ENCODE data around the gene LPCAT1.
"Not testable (repeated sequence)": the region's sequence is repeated elsewhere in the genome, so short reads cannot be mapped to it uniquely, and the experiment has no call there.

Gene LPCAT1

DNA sequence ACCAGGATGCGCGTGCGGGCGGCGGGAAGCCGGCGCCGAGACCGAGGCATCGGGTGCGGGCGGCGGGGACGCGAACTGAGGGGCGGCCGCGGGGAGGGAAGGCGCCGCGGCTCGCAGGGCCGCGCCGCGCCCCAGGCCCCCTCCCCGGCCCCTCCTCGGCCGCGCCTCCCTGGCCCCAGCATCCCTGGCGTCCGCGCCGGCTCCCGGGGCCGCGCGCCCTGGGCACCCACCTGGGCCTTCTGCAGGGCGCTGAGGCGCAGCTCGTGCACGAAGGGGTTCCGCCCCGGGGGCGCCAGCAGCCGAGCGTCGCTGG is 324 bp downstream of the LPCAT1 start:
- DNase-seq (ENCODE audit: extremely low read depth in 1 of 2, low read depth in 1 of 2), result no peak

DNA sequence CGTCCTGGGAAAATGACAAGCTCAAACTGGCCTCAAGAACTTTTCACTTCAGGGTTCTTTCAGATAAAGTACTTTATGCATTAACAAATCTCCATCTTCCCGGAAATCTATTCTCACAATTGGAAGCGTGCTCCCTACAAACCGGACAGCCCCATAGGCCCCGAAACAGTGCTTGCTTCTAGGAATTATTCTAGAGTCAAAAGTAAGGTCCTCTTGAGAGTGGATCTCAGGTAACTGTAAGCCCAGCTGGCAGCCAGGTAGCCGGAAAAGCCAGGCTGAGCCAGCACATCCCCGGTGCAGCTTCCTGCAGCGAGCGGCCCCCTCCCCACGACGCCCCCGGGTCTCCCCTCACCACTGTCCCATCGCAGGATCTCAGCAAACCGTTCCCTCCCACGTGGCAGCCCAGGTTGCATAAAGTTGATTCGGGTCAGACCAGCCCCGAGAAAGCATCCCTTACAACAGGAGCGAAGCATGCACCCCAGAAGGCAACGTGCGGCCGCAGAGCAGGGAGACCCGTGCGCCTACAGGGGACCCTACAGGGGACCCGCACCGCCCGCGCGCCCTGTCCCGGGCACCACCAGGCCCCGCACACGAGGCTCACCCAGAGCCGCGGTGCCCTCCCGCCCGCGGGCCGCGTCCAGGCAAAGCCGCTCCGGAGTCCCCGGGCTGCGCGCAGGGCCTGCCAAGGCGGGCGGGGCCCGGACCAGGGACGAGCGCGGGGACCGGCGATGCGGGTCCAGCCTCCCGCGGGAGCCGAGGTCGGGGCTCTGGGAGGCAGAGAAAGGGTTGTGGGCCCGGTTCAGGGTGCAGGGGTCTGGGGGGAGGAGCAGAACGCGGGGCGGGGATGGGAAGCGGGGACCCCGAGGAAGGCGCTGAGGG is 920 bp downstream of the LPCAT1 start:
- no peak for DNase-seq (ENCODE audit: extremely low read depth in 1 of 2, low read depth in 1 of 2)

DNA sequence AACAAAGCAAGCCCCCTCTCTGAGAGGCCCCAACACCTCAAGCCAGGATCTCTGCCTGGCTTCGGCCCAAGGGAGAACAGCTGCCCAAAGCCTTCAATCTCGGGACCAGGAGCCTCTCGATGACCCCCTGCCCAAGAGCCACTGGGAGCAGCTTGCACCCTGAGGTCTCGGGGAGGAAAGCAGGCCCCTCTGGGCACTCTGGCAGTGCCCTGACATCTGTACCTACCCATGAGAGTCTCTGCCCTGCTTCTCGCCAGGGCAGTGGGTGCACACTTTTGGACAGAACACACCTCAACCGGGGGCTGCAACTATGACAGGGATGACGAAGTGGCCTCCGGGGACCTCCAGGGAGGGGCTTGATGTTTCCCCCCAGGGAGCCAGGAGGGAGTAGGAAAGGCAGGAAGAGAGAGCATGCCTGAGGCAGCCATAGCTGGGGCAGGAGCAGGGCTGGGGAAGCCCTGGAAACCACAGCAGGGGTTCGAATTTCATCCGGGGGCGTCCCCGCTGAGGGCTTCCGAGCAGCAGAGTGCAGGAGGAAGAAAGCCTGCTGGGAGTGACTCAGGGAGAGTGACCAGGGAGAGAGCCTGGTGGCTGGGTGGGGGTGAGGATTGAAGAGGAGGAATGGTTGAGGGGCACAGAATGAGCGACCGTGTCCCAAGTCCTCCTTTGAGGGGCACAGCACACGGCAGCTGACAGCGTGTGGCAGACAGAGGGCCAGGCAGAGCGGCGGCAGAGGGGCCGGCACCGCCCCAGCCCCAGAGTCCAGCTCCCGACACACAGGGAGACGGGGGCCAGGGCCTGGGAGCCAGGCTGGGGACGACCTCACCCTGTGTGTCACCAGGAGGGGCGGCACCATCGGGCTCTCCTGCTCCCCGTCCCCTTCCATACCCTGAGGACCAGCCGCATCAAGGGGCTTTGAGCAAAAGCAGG is 1.8 kb downstream of the LPCAT1 start:
- DNase-seq (ENCODE audit: extremely low read depth in 1 of 2, low read depth in 1 of 2), result no peak

DNA sequence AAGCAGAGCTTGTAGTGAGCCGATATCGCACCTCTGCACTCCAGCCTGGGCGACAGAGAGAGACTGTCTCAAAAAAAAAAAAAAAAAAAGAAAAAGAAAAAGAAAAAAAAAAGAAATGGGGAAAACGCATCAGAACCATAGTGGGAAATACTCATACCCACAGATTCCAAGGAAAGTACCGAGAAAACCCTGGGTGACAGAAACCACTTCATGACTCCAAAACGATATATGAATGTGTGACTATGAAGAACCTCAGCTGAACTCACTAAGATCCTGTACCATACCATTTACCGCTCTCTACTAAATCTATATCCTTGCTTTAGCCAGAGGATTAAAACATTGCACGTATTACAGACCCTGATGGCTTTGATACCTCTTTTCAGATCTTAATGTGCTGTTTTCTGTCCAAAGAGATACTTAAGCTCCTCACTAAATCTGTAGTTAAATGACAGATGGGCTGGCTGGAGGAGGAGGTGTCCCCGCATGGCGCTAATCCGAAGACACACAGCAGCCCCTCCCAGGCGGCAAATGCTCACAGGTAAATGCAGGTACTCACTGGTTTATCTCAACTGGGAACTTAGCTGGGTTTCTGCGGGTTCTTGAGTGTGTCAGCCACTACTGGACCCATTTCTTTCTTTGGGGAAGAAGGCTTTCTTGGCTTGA is 2.8 kb downstream of the LPCAT1 start:
- no peak for DNase-seq (ENCODE audit: extremely low read depth in 1 of 2, low read depth in 1 of 2)

DNA sequence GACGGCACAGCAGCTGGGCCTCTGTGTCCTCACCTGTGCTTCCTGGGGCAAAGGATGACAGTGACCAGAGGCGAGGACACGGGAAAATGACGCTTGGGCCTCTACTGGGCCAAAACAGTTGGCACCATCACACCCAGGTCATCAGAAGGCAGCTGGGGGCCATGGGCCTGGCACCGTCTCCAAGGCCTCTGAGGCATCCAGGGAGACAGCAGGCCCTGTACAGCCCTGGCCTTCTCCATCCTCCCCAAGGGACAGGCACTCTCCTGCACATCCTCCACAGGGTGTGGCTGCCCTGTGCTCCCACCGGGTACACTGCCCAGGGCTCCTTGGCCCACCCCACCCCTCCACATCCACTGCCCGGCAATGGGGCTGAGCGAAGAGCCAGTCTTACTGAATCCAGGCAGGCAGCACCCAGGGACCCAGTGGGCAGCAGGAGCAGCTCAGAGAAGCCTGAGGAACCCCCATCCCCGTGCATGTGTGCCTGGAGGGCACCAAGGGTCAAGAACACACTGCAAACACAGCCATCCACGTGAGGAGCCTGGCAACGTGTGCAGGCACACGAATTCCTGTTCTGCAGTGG is 4.0 kb downstream of the LPCAT1 start:
- no peak for DNase-seq (ENCODE audit: extremely low read depth in 1 of 2, low read depth in 1 of 2)

DNA sequence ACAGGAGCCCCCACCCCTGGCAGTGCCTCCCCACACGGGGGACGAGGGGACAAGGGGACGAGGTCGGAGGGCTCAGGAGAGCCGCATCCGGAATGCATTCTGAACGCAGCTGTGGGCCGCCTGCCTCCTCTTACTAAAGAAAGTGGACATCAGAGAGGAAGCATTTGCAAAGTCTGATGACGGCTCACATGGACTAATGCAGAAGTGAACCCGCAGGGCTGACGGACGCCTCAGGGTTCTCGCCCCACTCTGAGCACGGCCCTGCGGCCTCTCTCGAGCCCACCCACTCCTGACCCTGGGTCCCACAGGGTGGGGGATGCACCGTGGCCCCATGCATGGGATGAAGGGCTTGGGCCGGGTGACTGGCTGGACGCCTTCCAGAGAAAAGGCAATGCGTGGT is 5.9 kb downstream of the LPCAT1 start:
- no peak for DNase-seq (ENCODE audit: extremely low read depth in 1 of 2, low read depth in 1 of 2)

DNA sequence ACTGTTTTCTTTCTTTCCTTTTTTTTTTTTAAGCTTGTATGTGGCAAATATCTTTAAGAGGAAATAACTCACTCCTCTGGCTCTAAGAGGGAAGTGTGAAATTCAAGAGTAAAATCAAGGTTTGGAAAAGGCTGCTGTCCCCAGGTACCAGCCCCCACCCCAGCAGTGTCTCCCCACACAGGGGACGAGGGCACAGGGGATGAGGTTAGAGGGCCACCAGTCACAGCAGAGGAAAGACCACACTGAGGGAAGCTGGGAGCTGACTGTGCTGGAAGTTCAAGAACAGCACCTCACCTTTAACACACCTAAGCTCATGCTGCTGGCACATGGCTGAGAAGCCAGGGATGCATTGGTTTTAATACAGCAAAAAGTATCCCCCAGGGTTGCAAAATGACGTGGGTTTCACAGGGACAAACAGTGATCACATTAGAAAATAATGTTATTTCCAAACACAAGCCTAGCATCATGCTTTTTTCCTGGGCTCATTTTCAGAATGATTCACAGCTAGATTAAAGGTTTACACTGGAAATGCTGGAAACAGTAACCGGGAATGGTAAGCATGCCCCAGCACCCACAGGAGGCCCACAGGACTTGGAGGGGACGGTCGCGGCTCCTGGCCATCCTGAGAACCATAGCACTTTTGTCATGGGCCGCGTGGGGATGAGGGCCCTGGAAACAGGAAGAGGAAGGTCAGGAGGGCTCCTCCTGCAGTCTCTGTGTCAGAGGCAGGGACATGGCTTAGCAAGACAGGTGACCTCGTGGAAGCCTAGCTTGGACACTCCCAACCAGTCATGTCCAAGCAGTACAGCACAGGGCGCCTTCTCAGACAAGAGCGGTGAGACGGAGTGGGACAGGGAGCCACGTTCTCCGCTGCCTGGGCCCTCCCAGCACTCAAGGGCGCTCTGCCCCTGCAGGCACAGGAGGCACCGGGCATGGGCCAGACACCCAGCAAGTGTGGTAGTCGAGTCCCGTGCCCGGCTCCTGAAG is 6.9 kb downstream of the LPCAT1 start:
- DNase-seq (ENCODE audit: extremely low read depth in 1 of 2, low read depth in 1 of 2), result no peak

DNA sequence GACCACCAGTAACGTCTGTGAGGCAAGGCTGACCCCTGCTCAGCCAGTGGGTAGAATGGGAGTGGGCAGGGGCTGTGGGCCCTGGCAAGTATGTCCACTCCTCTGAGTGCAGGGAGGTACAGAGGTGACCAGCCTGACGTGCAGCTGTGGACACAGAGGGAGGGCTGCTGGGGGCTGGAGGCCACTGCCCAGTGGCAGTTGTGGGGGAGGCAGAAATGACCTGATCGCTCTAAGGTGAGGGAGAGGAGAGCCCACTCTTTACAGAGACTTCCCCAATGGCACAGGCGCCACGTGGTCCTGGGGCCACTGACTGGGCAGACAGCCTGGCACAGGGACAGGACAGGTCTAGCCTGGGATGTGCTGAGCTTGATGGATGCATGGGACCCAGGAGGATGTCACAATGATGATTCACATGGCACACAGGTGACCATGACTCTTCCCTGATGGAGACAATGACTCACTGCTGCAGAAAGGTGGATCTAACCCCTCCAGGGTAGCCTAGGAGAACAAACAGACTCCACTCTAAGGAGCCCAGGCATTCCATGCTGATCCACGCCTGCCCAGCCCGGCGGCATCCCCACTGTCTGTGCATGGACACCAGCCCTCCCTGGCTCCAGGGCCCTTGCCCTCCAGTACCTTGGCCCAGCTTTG is 7.7 kb downstream of the LPCAT1 start:
- no peak for DNase-seq (ENCODE audit: extremely low read depth in 1 of 2, low read depth in 1 of 2)

DNA sequence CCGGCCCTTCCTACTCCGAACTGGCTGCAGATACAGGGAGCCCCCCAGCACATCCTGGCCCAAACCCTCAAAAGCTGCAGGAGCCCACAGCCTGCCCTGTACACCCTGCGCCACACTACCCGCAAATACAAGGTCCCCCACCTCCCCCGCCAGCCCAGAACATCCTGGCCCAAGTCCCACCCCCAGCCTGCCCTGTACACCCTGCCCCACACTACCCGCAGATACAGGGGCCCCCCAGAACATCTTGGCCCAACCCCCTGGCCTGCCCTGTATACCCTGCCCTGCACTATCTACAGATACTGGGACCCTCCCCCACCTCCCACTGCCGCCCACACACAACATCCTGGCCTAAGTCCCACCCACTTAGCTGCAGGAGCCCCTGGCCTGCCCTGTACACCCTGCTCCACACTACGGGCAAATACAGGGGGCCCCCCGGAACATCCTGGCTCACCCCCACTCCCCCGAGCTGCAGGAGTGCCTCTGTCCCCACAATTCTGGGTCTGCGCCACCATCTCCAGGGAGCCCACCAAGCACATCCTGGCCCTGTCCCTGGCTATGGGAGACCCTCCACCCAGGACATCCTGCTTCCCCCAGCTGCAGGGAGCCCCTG is 8.3 kb downstream of the LPCAT1 start:
- DNase-seq (ENCODE audit: extremely low read depth in 1 of 2, low read depth in 1 of 2), result no peak

DNA sequence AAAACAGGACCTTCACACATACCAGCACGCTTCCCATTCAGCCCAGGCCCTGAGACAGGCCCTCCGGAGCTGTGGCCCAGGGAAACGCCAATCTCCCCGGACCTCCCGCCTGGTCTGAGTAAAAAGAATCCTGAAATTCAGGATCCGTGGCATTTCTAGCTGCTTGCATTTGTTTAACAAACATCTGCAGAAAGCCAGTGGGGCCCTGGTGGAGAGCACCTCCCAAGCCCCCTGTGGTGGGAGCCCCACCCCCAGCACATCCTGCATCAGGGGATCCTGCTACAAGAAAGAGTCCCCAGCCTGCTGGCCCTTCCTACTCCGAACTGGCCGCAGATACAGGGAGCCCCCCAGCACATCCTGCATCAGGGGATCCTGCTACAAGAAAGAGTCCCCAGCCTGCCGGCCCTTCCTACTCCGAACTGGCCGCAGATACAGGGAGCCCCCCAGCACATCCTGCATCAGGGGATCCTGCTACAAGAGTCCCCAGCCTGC is 8.9 kb downstream of the LPCAT1 start:
- DNase-seq (ENCODE audit: extremely low read depth in 1 of 2, low read depth in 1 of 2), result not testable (repeated sequence)

DNA sequence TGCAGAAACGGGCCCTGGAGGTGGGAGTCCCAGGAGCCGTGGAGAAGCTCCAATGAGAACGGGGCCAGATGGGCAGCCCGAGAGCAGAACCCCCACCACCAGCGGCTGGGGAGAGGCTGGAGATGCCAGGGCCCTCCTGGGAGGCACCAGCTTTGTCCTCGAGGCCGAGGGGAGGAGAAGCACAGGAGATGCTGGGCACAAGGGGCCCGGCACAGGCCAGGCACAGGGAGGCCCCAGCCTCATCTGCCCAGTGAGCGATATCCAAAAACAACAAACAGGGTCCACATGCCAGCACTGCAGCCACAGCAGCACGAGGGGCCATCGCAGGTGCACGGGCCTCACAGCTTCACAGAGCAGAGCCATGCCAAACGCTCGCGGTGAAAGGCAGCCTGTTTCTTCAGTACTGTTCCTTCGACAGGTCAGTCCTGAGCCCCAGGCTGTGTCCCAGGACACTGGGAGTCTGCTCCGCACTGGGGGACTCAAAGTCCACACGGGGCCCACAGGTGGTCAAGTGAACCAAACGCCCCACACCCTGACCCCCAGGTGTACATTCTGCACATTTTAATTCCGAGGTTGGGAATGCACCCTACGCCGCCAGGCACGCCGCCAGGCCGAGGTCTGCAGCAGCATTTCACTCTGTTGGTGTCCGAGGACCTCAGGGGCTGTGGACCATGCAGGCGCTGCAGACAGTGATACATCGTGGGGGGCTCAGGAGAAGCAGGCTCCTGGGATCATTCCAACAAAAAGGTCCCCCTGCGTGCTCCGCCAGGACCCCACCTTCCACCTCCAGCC is 9.5 kb downstream of the LPCAT1 start:
- DNase-seq (ENCODE audit: extremely low read depth in 1 of 2, low read depth in 1 of 2), result no peak

DNA sequence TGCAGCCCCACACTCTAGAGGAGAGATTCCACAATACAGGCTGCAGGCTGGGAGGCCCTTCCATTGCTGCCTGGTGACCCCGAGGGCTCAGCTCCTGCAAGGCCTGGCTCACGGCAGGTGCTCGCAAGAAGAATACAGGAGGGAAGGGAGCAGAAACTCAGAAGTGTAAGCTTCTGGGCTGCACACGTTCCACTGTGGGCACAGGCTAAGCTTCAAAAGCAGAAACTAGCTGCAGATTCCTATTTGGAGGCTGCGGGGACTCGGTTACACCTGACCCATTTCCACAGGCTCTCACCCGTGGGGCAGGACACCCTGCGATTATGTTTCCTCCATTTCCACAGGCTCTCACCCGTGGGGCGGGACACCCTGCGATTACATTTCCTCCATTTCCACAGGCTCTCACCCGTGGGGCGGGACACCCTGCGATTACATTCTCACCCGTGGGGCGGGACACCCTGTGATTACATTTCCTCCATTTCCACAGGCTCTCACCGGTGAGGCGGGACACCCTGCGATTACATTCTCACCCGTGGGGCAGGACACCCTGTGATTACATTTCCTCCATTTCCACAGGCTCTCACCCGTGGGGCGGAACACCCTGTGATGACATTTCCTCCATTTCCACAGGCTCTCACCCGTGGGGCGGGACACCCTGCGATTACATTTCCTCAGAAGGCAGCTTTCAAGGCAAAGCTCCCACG is 10.3 kb downstream of the LPCAT1 start:
- DNase-seq (ENCODE audit: extremely low read depth in 1 of 2, low read depth in 1 of 2), result no peak

DNA sequence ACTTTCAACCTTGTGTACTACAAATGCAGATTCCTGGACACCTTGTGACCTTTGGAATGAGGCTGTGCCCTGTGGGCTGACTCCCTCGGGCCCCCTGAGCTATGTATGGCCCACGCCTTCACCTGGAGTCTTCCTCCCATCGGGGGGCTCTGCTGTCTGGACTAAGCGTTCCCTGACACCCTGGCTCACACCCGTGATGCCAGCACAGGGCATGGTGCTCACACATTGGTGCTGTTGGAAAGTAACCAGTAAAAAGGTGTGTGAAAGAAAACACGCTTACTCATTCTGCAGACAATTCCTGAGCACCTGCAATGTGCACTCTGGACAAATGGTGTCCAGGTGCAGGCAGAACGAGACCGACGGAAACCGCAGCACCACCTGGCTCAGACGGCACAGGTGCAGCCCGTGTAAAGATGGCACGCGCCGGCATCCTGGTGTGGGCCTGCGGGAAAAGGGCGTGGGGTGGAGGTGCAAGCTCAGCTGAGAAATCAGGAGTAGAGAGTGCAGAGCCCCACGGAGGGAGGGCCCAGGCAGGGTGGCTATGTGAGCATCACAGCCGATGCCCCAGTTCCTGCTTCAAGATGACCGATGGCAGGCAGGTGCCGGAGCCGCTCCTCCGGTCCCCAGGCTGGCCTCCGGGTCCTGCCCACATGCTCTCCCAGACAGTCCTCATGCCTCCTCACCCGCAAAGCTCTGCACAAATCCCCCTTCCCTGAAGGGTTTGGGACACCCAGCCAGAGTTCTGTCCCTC is 11.0 kb downstream of the LPCAT1 start:
- DNase-seq (ENCODE audit: extremely low read depth in 1 of 2, low read depth in 1 of 2), result no peak

DNA sequence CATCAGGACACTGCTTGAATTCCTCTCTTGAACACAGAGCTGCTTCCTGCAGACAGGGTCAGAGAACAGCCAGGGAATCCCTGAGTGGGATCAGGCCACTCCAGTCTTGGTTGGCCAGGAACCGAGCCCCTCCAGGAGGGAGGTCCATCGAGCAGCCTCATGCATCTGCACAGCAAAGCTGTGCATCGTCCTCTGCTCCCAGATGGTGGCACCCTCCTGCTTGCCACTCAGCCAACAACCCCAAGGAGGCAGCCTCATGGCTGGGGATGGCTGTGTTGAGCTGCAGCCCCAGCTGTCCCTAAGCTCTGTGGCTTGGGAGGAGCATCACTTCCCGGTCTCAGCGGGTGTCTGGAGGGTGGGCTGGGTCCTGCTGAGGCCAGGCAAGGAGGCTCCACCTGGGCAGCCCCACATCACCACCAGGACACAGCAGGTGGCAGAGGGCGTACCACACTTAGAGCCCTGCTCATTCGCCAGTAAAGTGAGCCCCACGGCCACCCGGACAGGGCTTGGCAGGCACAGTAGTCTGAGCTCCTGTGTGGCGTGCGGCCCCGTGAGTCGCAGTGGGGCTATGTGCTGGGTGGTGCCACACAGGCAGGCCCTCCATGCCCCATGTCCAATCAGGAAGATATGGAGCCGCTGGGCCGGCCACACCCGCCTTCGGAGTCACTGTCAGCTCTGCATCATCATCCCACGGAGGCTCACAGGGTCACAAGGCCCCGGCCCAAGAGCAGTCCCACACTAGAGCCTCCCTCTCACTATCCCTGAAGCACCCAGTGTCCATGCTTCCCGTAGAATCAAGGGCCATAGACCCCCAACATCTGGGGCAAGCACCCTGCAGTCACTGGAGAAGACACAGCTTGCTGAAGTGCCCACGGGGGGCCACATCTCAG is 11.9 kb downstream of the LPCAT1 start:
- no peak for DNase-seq (ENCODE audit: extremely low read depth in 1 of 2, low read depth in 1 of 2)

DNA sequence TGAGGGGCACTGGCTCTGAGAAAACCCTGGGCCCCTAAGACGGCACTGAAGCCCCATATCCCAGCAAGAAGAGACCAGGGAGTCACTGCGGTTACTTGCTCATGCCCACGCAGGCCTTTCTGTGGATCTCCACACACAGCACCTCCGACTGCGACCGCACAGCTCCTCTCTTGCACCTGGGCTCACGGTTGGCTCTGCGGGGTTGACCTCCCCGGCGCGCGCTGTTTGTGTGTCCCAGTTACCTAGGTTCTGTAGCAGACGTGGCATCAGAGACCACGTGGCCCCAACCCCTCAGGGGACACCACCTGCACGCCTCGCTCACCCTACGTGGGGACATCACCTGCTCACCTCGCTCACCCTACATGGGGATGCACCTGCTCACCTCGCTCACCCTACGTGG is 12.7 kb downstream of the LPCAT1 start:
- DNase-seq (ENCODE audit: extremely low read depth in 1 of 2, low read depth in 1 of 2), result no peak

DNA sequence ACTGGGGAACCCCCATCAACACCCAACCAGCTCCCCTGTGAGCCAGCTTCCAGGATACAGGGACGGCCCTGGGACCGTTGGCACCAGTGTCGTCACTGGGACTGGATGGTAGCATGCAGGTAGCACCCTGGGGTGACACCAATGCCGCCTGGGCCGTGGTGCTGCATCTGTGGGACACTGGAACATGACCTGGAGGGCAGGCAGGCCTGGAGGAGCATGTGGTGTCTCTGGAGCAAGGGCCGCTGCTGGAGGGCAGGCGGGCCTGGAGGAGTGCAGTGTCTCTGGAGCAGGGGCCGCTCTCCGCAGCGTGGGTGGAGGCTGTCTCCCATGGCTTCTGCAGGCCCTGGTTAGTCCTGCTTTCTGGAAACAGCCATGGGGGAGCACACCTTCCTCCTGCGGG is 13.1 kb downstream of the LPCAT1 start:
- no peak for DNase-seq (ENCODE audit: extremely low read depth in 1 of 2, low read depth in 1 of 2)
